Testis (tissue), 2 donors: ENCODE data around the gene KCTD3.

ENCODE experiments used
- POLR2A ChIP-seq: fragments of 450-650 bp; IDR thresholded peaks from one replicate; pipeline ENCODE4 v1.6.1; 2017; ENCODE audit warnings: antibody characterized with exemption, mild to moderate bottlenecking, moderate library complexity
- TF ChIP-seq, protein P1 (sequence below), 3 experiments: fragments of 450-650 bp in 2 of 3; fragments of 200-600 bp in 1 of 3; sonication (generic) in 1 of 3; IDR thresholded peaks; one replicate each; pipeline ENCODE4 v1.5.1; 2016 to 2019; ENCODE audit warnings: antibody characterized with exemption in 3 of 3, mild to moderate bottlenecking in 2 of 3, moderate library complexity in 1 of 3

DNA sequence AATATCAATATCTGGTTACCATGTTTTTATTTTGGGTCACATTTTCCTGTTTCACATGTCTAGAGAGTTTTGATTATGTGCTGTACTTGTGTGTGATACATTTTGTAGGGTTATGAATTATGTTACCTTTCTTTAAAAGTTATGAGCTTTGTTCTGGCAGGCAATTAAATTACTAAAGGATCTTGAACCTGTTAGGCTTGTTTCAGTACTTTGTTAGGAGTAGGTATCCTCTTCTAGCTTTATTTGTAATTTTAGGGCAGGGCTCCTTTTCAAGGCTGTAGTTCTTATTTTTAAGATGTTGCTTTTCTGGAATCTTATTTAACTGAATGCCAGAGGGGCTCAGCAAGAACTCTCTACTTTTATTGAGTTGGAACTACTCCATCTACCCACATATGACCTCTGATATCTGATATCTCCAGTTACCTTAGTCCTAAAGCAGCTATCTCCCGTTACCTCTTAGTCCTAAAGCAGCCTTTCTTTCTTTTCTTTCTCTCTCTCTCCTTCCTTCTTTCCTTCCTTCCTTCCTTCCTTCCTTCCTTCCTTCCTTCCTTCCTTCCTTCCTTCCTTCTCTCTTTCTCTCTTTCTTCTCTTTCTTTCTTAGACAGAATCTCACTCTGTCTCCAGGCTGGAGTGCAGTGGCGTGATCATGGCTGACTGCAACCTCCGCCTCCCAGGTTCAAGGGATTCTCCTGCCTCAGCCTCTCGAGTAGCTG lies 23.8 kb downstream of the KCTD3 start:
- TF ChIP-seq, protein P1, sequence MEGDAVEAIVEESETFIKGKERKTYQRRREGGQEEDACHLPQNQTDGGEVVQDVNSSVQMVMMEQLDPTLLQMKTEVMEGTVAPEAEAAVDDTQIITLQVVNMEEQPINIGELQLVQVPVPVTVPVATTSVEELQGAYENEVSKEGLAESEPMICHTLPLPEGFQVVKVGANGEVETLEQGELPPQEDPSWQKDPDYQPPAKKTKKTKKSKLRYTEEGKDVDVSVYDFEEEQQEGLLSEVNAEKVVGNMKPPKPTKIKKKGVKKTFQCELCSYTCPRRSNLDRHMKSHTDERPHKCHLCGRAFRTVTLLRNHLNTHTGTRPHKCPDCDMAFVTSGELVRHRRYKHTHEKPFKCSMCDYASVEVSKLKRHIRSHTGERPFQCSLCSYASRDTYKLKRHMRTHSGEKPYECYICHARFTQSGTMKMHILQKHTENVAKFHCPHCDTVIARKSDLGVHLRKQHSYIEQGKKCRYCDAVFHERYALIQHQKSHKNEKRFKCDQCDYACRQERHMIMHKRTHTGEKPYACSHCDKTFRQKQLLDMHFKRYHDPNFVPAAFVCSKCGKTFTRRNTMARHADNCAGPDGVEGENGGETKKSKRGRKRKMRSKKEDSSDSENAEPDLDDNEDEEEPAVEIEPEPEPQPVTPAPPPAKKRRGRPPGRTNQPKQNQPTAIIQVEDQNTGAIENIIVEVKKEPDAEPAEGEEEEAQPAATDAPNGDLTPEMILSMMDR (IDR thresholded peaks at IDR 0.05): no peak
- TF ChIP-seq POLR2A: no peak
